Measurements from ENCODE around the gene PDE10A. TPM values are rescaled to one million over a fixed set of nuclear protein-coding genes. Genes with fewer than 3 reads are reported as not detected.

Gene PDE10A
- total and polyA plus RNA-seq, 2 of the 13 experiments (the other 11 are each of a cell fraction or from before 2014, with no cell fraction given), result not detected

- Histone ChIP-seq H3K4me2 (ENCODE audit: low read depth, low read length) (no peak overlapping the region), H3K4me1 (ENCODE audit: insufficient read depth, low read length) (no peaks in the 10 kb centered on the region), H3K9me3 (ENCODE audit: low read length) (peaks cover 34% of the 10 kb centered on the region), H3K36me3 (replicated peaks in 1 of 2; ENCODE audit: control insufficient read depth in 1 of 2, insufficient read depth in 2 of 2, low read length in 2 of 2) (no peaks in the 10 kb centered on the region), H2AFZ (ENCODE audit: low read length) (no peak overlapping the region), H3K27me3 (ENCODE audit: control insufficient read depth in 1 of 2, insufficient read depth in 2 of 2, low read length in 2 of 2) (no peaks in the 10 kb centered on the region), H3K27ac (ENCODE audit: extremely low read length, insufficient read depth, low read length) (no peak overlapping the region), H4K20me1 (ENCODE audit: insufficient read depth, low read length) (no peaks in the 10 kb centered on the region), H3K4me3 (replicated peaks in 1 of 3; ENCODE audit: insufficient read depth in 1 of 3, low read depth in 2 of 3, low read length in 3 of 3) (no peak overlapping the region), H3K79me2 (ENCODE audit: insufficient read depth, low read length) (no peaks in the 10 kb centered on the region), H3K9ac (ENCODE audit: insufficient read depth, low read depth, low read length) (no peak overlapping the region)
- no peak for DNase-seq (ENCODE audit: low spot score)
- in situ Hi-C loops (cut with HindIII; ENCODE audit: extremely low pct_ligation_motif_present, low pct_unique_long_range_greater_than_20kb), result no loop called here
- TF ChIP-seq ZNF562 (CRISPR knock-in tag; IDR thresholded peaks at IDR 0.05; ENCODE audit: borderline replicate concordance), result no peak
- TF ChIP-seq USF2 (IDR thresholded peaks at IDR 0.05; ENCODE audit: low read depth, low read length), result no peak
- no peak for TF ChIP-seq USF2 (CRISPR knock-in tag; IDR thresholded peaks at IDR 0.05; ENCODE audit: borderline replicate concordance)
- no peak for TF ChIP-seq IKZF1 (IDR thresholded peaks at IDR 0.05)
- no peak for TF ChIP-seq PLSCR1 (CRISPR knock-in tag; IDR thresholded peaks at IDR 0.05; ENCODE audit: borderline replicate concordance)
- TF ChIP-seq ZFP62 (CRISPR knock-in tag; IDR thresholded peaks at IDR 0.05), result no peak
- TF ChIP-seq MED1 (CRISPR knock-in tag; IDR thresholded peaks at IDR 0.05), result no peak
- no peak for TF ChIP-seq ZNF230 (CRISPR knock-in tag; IDR thresholded peaks at IDR 0.05)
- TF ChIP-seq KDM1A (CRISPR knock-in tag; IDR thresholded peaks at IDR 0.05), result no peak
- no peak for TF ChIP-seq ZNF180 (CRISPR knock-in tag; IDR thresholded peaks at IDR 0.05; ENCODE audit: borderline replicate concordance, low read depth)
- TF ChIP-seq, protein P1, sequence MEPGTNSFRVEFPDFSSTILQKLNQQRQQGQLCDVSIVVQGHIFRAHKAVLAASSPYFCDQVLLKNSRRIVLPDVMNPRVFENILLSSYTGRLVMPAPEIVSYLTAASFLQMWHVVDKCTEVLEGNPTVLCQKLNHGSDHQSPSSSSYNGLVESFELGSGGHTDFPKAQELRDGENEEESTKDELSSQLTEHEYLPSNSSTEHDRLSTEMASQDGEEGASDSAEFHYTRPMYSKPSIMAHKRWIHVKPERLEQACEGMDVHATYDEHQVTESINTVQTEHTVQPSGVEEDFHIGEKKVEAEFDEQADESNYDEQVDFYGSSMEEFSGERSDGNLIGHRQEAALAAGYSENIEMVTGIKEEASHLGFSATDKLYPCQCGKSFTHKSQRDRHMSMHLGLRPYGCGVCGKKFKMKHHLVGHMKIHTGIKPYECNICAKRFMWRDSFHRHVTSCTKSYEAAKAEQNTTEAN (CRISPR knock-in tag; conservative IDR thresholded peaks at IDR 0.05), result no peak
- TF ChIP-seq HOXA9 (CRISPR knock-in tag; IDR thresholded peaks at IDR 0.05; ENCODE audit: borderline replicate concordance), result no peak
- TF ChIP-seq ZNF138 (CRISPR knock-in tag; IDR thresholded peaks at IDR 0.05; ENCODE audit: low read depth), result no peak
- no peak for TF ChIP-seq ETS1 (CRISPR knock-in tag; IDR thresholded peaks at IDR 0.05)
- TF ChIP-seq RFX5 (IDR thresholded peaks at IDR 0.05; ENCODE audit: low read depth, low read length), result no peak
- TF ChIP-seq CCAR2 (optimal IDR thresholded peaks at IDR 0.05; ENCODE audit: low read depth, low read length), result no peak
- no peak for TF ChIP-seq SIN3B (IDR thresholded peaks at IDR 0.05; ENCODE audit: low read length)
- TF ChIP-seq ZNF207 (IDR thresholded peaks at IDR 0.05; ENCODE audit: borderline replicate concordance), result no peak
- TF ChIP-seq HES4 (CRISPR knock-in tag; IDR thresholded peaks at IDR 0.05; ENCODE audit: borderline replicate concordance), result no peak
- TF ChIP-seq, protein P2, sequence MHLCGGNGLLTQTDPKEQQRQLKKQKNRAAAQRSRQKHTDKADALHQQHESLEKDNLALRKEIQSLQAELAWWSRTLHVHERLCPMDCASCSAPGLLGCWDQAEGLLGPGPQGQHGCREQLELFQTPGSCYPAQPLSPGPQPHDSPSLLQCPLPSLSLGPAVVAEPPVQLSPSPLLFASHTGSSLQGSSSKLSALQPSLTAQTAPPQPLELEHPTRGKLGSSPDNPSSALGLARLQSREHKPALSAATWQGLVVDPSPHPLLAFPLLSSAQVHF (CRISPR knock-in tag; IDR thresholded peaks at IDR 0.05), result no peak
- TF ChIP-seq ZNF12 (CRISPR knock-in tag; IDR thresholded peaks at IDR 0.05), result no peak
- ChIA-PET CTCF (ENCODE audit: low intra/inter-chr PET ratio, low total read pairs) (no interaction called here), POLR2A (no interaction called here)
- intact Hi-C loops (cut with micrococcal nuclease; ENCODE audit: unreplicated experiment), result no loop called here
- FAIRE-seq, result no peak
- BruUV-seq (replicated peaks), result no TSS peak
- ATAC-seq, result no peak
- WGBS (ENCODE audit: low lambda C conversion rate), result 12% methylated on average over 6 of the region's 6 CpGs
Observed at GRCh38 chr6:165292657-165293056, 370.4 kb downstream of the PDE10A start.

Data from HepG2 (cell line).